Measurements from ENCODE around the gene METTL21C.

Gene METTL21C

GRCh38 chr13:102697929-102698648, 3.2 kb upstream of the METTL21C start:
- no peak for DNase-seq (ENCODE audit: low read depth in 2 of 2)

- DNase-seq (ENCODE audit: low read depth in 2 of 2), result no peak
Observed at GRCh38 chr13:102697264-102697663, 2.4 kb upstream of the METTL21C start.

- DNase-seq (ENCODE audit: low read depth in 2 of 2), result no peak
Observed at GRCh38 chr13:102696465-102696864, 1.6 kb upstream of the METTL21C start.

- DNase-seq (ENCODE audit: low read depth in 2 of 2), result no peak
Observed at GRCh38 chr13:102693776-102694175, 1.1 kb downstream of the METTL21C start.

GRCh38 chr13:102693250-102693649, 1.6 kb downstream of the METTL21C start:
- no peak for DNase-seq (ENCODE audit: low read depth in 2 of 2)

GRCh38 chr13:102692491-102692826, 2.4 kb downstream of the METTL21C start:
- DNase-seq (ENCODE audit: low read depth in 2 of 2), result no peak

- DNase-seq (ENCODE audit: low read depth in 2 of 2), result no peak
Observed at GRCh38 chr13:102690883-102691282, 4.0 kb downstream of the METTL21C start.

- no peak for DNase-seq (ENCODE audit: low read depth in 2 of 2)
Observed at GRCh38 chr13:102688306-102688973, 6.4 kb downstream of the METTL21C start.

GRCh38 chr13:102687520-102687919, 7.3 kb downstream of the METTL21C start:
- DNase-seq (ENCODE audit: low read depth in 2 of 2), result no peak

- DNase-seq (ENCODE audit: low read depth in 2 of 2), result no peak
Observed at GRCh38 chr13:102686024-102686423, 8.8 kb downstream of the METTL21C start.

- no peak for DNase-seq (ENCODE audit: low read depth in 2 of 2)
Observed at GRCh38 chr13:102683637-102684036, 11.2 kb downstream of the METTL21C start.

GRCh38 chr13:102682727-102683126, 12.1 kb downstream of the METTL21C start:
- DNase-seq (ENCODE audit: low read depth in 2 of 2), result no peak

GRCh38 chr13:102682211-102682610, 12.6 kb downstream of the METTL21C start:
- no peak for DNase-seq (ENCODE audit: low read depth in 2 of 2)

- DNase-seq (ENCODE audit: low read depth in 2 of 2), result no peak
Observed at GRCh38 chr13:102680842-102681740, 13.8 kb downstream of the METTL21C start.

GRCh38 chr13:102680133-102680717, 14.6 kb downstream of the METTL21C start:
- no peak for DNase-seq (ENCODE audit: low read depth in 2 of 2)

- no peak for DNase-seq (ENCODE audit: low read depth in 2 of 2)
Observed at GRCh38 chr13:102679449-102680132, 15.3 kb downstream of the METTL21C start.

GRCh38 chr13:102678339-102679107, 16.3 kb downstream of the METTL21C start:
- DNase-seq (ENCODE audit: low read depth in 2 of 2), result no peak

GRCh38 chr13:102677122-102677521, 17.7 kb downstream of the METTL21C start:
- DNase-seq (ENCODE audit: low read depth in 2 of 2), result no peak

GRCh38 chr13:102675115-102675514, 19.7 kb downstream of the METTL21C start:
- DNase-seq (ENCODE audit: low read depth in 2 of 2), result no peak

GRCh38 chr13:102670130-102670529, 24.7 kb downstream of the METTL21C start:
- no peak for DNase-seq (ENCODE audit: low read depth in 2 of 2)

- DNase-seq (ENCODE audit: low read depth in 2 of 2), result no peak
Observed at GRCh38 chr13:102667911-102668310, 26.9 kb downstream of the METTL21C start.

Data from stimulated activated CD4-positive, alpha-beta T cell treated with anti-CD3 and anti-CD28 coated beads, Interleukin-4, amount 100 ng/mL, for 48 hours (primary cell).